Left forelimb (tissue), 1 donor: Measurements from ENCODE around the gene LYRM4.

ENCODE experiments used
- DNase-seq: peaks from one replicate; pipeline ENCODE4 v3.0.0-alpha.2; 2018; ENCODE audit warnings: low spot score

LYRM4 gene

GRCh38 chr6:5280920-5281319 lies 20.2 kb upstream of the LYRM4 start:
- no peak for DNase-seq

GRCh38 chr6:5279891-5280338 lies 19.2 kb upstream of the LYRM4 start:
- DNase-seq, result no peak

- no peak for DNase-seq
Measured at GRCh38 chr6:5278565-5279120, 17.9 kb upstream of the LYRM4 start.

GRCh38 chr6:5278047-5278446 lies 17.3 kb upstream of the LYRM4 start:
- no peak for DNase-seq

GRCh38 chr6:5277589-5277988 lies 16.8 kb upstream of the LYRM4 start:
- no peak for DNase-seq

GRCh38 chr6:5276581-5276980 lies 15.8 kb upstream of the LYRM4 start:
- DNase-seq, result no peak

GRCh38 chr6:5275497-5275896 lies 14.7 kb upstream of the LYRM4 start:
- DNase-seq, result no peak

GRCh38 chr6:5274231-5274630 lies 13.5 kb upstream of the LYRM4 start:
- DNase-seq, result no peak

GRCh38 chr6:5271926-5272325 lies 11.2 kb upstream of the LYRM4 start:
- no peak for DNase-seq

GRCh38 chr6:5270093-5270680 lies 9.4 kb upstream of the LYRM4 start:
- no peak for DNase-seq

- no peak for DNase-seq
Measured at GRCh38 chr6:5266423-5266822, 5.7 kb upstream of the LYRM4 start.

GRCh38 chr6:5261545-5262109 lies 877 bp upstream of the LYRM4 start:
- DNase-seq, result no peak

- no peak for DNase-seq
Measured at GRCh38 chr6:5260111-5260620, 584 bp downstream of the LYRM4 start.

GRCh38 chr6:5259428-5259827 lies 1.3 kb downstream of the LYRM4 start:
- no peak for DNase-seq

- DNase-seq, result no peak
Measured at GRCh38 chr6:5257400-5257799, 3.4 kb downstream of the LYRM4 start.

GRCh38 chr6:5256952-5257351 lies 3.8 kb downstream of the LYRM4 start:
- DNase-seq, result no peak

- no peak for DNase-seq
Measured at GRCh38 chr6:5250911-5251310, 9.8 kb downstream of the LYRM4 start.

- DNase-seq, result no peak
Measured at GRCh38 chr6:5250451-5250850, 10.3 kb downstream of the LYRM4 start.

GRCh38 chr6:5249451-5250122 lies 11.2 kb downstream of the LYRM4 start:
- DNase-seq, result no peak

- DNase-seq, result no peak
Measured at GRCh38 chr6:5248302-5249098, 12.2 kb downstream of the LYRM4 start.

- DNase-seq, result no peak
Measured at GRCh38 chr6:5247201-5247600, 13.5 kb downstream of the LYRM4 start.
